DOHH2 (cell line): ENCODE measurements around the gene B3GALNT1.

Experiments
- H3F3A ChIP-seq: fragments of 200-600 bp; sonication (generic), shearing (Covaris generic); 2 replicates; pipeline ENCODE4 v1.6.0; 2016; ENCODE audit warnings: antibody characterized with exemption, mild to moderate bottlenecking; ENCODE audit not compliant: control insufficient read depth, insufficient read depth
- H3K27ac ChIP-seq: fragments of 200-600 bp; sonication (generic); 2 replicates; pipeline ENCODE4 v1.5.1; 2014; ENCODE audit warnings: low read depth, mild to moderate bottlenecking, low read length, moderate library complexity
- H3K27me3 ChIP-seq: fragments of 200-600 bp; sonication (generic); 2 replicates; pipeline ENCODE4 v1.6.1; 2014; ENCODE audit warnings: mild to moderate bottlenecking, low read length, mixed read lengths; ENCODE audit not compliant: control insufficient read depth
- H3K36me3 ChIP-seq: fragments of 200-600 bp; sonication (generic); 2 replicates; pipeline ENCODE4 v1.6.1; 2014; ENCODE audit warnings: mild to moderate bottlenecking, low read length, moderate library complexity, mixed read lengths; ENCODE audit not compliant: control insufficient read depth
- H3K4me1 ChIP-seq: fragments of 200-600 bp; sonication (generic); 2 replicates; pipeline ENCODE4 v1.6.1; 2014; ENCODE audit warnings: mild to moderate bottlenecking, low read length, mixed read lengths; ENCODE audit not compliant: control insufficient read depth
- H3K4me2 ChIP-seq: fragments of 200-600 bp; sonication (generic); 2 replicates; pipeline ENCODE4 v1.6.0; 2014; ENCODE audit warnings: mild to moderate bottlenecking, low read length, moderate library complexity
- H3K4me3 ChIP-seq: fragments of 200-600 bp; sonication (generic); 2 replicates; pipeline ENCODE4 v1.5.1; 2014; ENCODE audit warnings: mild to moderate bottlenecking, low read length, mixed read lengths
- H3K79me2 ChIP-seq: fragments of 200-600 bp; sonication (generic); 2 replicates; pipeline ENCODE4 v1.6.1; 2014; ENCODE audit warnings: mild to moderate bottlenecking, low read length, mixed read lengths; ENCODE audit not compliant: control insufficient read depth
- H3K9me2 ChIP-seq: fragments of 200-600 bp; sonication (generic); replicated peaks from 2 replicates; pipeline ENCODE4 v1.6.1; 2014; ENCODE audit warnings: mild to moderate bottlenecking, low read length, mixed read lengths; ENCODE audit not compliant: control insufficient read depth
- H3K9me3 ChIP-seq: fragments of 200-600 bp; sonication (generic); 2 replicates; pipeline ENCODE4 v1.6.1; 2014; ENCODE audit warnings: antibody characterized with exemption, low read length, mixed read lengths; ENCODE audit not compliant: control insufficient read depth, insufficient read depth
- H4K20me1 ChIP-seq: fragments of 200-600 bp; sonication (generic); 2 replicates; pipeline ENCODE4 v1.6.0; 2014; ENCODE audit warnings: low read depth, mild to moderate bottlenecking, antibody characterized with exemption, low read length, moderate library complexity; ENCODE audit not compliant: control insufficient read depth, insufficient read depth
- CTCF ChIP-seq: fragments of 200-600 bp; sonication (generic); IDR thresholded peaks from one replicate; pipeline ENCODE4 v1.5.1; 2014; ENCODE audit warnings: antibody characterized with exemption, mild to moderate bottlenecking, low read depth, low read length; ENCODE audit not compliant: poor library complexity, severe bottlenecking
- EZH2phosphoT487 ChIP-seq: fragments of 200-600 bp; sonication (generic); IDR thresholded peaks from 2 replicates; pipeline ENCODE4 v1.6.1; 2017; ENCODE audit warnings: borderline replicate concordance, mild to moderate bottlenecking, antibody characterized with exemption, low read length, moderate library complexity, mixed read lengths

The B3GALNT1 gene

DNA sequence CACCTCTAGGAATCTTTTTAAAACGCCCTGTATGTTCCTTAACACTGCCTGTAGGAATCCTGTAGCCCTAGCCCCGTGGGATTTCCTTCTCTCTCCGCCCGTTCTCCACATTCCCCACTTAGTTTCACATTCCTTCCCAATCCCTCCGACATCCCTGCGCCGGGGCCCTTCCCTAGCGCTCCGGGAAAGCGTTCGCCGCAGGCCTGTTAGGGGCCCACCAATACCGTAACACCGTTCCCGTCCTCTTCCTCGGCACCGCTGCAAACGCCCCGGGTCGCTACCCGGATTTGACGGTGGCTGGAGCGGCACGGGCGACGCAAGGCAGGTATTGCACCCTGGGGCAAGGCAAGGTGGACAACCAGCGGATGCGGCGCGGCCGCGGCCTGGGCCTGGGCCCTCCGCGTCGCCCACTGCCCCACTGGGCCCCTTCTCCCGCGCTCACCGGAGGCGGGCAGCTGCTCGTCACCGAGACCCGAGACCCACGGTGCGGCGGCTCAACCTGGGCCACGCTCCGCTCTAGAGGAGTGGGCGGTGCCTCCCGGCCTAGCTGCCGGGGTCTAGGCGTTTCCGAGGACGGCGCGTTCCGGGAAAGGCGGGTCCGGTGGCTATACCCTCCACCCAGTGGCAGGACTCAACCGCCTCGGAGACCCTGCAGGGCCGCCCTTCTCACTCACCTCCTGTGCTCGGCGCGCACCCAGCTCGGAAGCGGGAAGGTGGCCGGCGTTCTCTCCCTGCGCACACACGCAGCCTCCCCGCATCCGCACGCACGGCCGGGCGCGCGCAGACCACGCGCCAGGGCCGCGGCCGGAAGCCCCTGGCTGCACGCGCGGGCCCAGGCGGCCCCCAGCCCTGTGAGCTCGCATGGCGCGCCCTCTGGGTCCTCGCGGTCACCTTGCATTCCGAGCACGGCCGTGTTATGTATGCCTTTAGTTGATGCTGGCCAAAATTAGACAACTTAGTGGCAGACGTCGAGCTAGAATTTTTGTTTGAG is at the start of gene B3GALNT1:
Gene B3GALNT1, minus strand, starts transcription at position 789 of the 991 bp plus-strand sequence. CDS start 18,595 bp downstream, outside the sequence.
- no peak for TF ChIP-seq CTCF
- TF ChIP-seq EZH2phosphoT487, result 0 out of 2 replicates have a peak, but pooled peaks have one; percentile 50
- Histone ChIP-seq H3K36me3 (no peaks in the 10 kb centered on the region), H3K4me2 (peak within 1 kb of the TSS; percentile 22), H3K9me3 (no peaks in the 10 kb centered on the region; the same call in 1 of the 2 replicates), H3K79me2 (no peaks in the 10 kb centered on the region), H4K20me1 (no peaks in the 10 kb centered on the region), H3K27me3 (peaks cover 10% of the 10 kb centered on the region; the same call in 1 of the 2 replicates), H3K4me3 (peak within 1 kb of the TSS; percentile 35), H3K4me1 (no peaks in the 10 kb centered on the region), H3K9me2 (no peaks in the 10 kb centered on the region), H3F3A (no peaks in the 10 kb centered on the region), H3K27ac (no peak within 1 kb of the TSS)

DNA sequence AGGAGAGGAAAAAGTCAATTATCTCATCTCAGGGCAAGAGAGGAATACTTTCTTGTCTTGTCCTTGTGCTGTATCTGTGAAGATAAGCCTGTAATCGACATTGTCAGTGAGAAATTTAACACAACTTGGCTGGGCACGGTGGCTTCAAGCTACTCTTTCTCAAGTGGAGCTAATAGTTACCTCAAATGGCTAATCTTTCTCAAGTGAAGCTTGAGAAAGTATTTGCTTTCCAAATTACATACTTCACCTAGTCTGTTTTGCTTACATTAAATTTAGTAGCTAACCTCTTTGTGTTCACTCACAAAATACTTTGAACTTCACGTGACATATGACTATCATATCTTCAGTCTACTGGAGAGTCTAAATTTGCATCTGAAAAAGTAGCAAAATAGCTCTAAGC is 48.3 kb upstream of the B3GALNT1 start:
- H3K9me3 ChIP-seq, result no peaks in the 10 kb centered on the region
- H3K27ac ChIP-seq, result no peak overlapping the region
- H3K9me2 ChIP-seq, result no peaks in the 10 kb centered on the region
- H3K4me1 ChIP-seq, result no peaks in the 10 kb centered on the region
- no peaks in the 10 kb centered on the region for H3K27me3 ChIP-seq
- H3F3A ChIP-seq, result no peaks in the 10 kb centered on the region
- no peaks in the 10 kb centered on the region for H3K79me2 ChIP-seq
- no peaks in the 10 kb centered on the region for H4K20me1 ChIP-seq
- no peak overlapping the region for H3K4me2 ChIP-seq
- no peaks in the 10 kb centered on the region for H3K36me3 ChIP-seq
- TF ChIP-seq EZH2phosphoT487 (no peak), CTCF (no peak)
- no peak overlapping the region for H3K4me3 ChIP-seq

DNA sequence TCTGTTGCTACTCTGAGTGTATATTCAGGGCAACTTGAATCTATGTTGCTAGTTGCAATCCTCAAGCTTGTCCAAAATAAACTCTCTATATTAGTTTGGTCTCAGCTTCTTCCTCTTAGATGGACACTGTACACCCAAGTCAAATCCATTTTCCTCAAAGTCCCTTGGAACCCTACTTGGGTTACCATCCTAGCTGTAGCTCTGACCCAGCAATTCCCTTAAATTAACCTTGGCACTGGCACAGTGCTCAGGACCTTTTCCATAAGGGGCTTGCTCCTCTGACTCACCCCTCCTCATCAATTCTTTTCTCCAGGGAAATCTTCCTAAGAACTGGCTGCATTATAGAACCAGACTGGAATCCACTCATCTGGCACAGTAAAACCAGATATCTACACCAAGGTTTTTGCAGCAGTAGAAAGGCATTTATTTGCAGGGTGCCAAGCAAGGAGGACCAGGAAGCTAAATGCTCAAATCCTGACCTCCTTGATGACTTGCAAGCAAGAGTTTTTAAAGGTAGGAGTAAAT is 44.9 kb upstream of the B3GALNT1 start:
- H4K20me1 ChIP-seq, result no peaks in the 10 kb centered on the region
- no peaks in the 10 kb centered on the region for H3K4me1 ChIP-seq
- no peaks in the 10 kb centered on the region for H3K79me2 ChIP-seq
- H3K27me3 ChIP-seq, result no peaks in the 10 kb centered on the region
- no peak overlapping the region for H3K27ac ChIP-seq
- no peaks in the 10 kb centered on the region for H3K36me3 ChIP-seq
- TF ChIP-seq EZH2phosphoT487 (no peak), CTCF (no peak)
- no peak overlapping the region for H3K4me2 ChIP-seq
- H3K9me3 ChIP-seq, result no peaks in the 10 kb centered on the region
- H3F3A ChIP-seq, result no peaks in the 10 kb centered on the region
- H3K4me3 ChIP-seq, result no peak overlapping the region
- H3K9me2 ChIP-seq, result no peaks in the 10 kb centered on the region
